Measurements from ENCODE around the gene CAMK2A.

Gene CAMK2A
- long read RNA-seq, donor 1: 0 reads
- long read RNA-seq, donor 2: 0 reads
- long read RNA-seq, donor 3: 0 reads
- long read RNA-seq, donor 4, partial matches to known transcripts: 0 of 1 reads
- long read RNA-seq, donor 4, other reads (novel, unspliced or antisense): 0 of 1 reads
- long read RNA-seq, donor 5, partial matches to known transcripts: 0 of 1 reads
- long read RNA-seq, donor 5, other reads (novel, unspliced or antisense): 0 of 1 reads
- long read RNA-seq, donor 6, partial matches to known transcripts: 0 of 1 reads
- long read RNA-seq, donor 6, other reads (novel, unspliced or antisense): 0 of 1 reads
- long read RNA-seq, donor 7: 0 reads
- long read RNA-seq, donor 8: 0 reads

DNA sequence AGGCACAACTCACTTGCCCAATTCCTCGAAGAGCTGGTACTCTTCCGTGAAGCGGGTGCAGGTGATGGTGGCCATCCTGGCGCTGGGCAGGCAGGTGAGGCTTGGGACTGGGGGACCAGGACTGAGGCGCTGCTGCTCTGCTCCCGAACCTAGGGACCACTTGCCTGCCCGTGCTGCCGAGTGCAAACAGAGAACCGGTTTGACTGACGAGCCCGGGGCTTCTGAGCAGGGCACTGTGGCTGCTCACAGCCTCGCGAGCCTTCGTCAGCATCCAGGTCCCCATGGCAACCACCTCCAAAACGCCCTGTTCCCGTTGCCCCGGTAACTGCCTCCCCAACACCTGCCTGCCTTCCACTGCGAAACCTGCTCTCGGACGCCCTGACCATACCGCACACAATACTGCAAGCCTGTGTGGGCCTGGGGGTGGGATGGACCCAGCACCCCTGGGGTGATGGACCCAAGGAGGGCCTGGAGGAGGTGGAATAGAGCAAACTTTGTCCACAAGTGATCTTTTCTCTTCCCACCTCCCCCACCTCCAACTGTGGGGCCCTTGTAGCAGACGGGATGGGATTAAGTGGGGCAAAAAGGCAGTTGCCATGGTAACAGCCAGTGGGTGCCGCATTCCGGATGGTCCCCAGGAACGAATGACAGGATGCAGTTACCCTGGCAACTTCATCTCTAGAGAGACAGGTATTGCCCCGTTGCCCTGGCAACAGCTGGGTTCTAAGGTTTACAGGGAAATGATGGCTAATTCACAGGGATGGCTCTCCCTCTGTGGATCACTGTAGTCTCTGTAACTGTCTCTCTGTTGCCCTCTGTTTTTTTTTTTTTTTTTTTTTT is at the start of gene CAMK2A:
Gene CAMK2A, minus strand, starts transcription at position 223 of the 840 bp plus-strand sequence. Its CDS starts 148 bp downstream, at position 75.
- DNase-seq: no peak

DNA sequence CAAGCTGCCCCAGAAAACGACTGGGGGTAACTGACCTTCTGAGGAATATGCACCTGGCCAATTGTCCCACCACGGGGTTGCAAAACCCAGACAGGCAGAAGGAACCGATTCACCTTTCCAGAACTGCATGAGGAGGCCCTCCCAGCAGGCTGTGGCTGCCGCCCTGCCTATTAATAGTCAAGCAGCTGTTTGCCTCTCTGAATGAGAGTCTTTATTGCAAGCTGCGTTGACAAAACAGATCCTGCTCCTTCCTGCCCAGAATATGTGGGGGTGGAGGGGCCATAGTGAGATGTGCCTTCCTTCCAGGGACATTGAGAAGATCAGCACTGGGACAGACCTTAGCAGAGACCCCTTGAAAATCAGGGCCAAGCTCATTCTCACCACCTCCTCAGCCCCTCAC is 49.6 kb upstream of the CAMK2A start:
- no peak for DNase-seq

DNA sequence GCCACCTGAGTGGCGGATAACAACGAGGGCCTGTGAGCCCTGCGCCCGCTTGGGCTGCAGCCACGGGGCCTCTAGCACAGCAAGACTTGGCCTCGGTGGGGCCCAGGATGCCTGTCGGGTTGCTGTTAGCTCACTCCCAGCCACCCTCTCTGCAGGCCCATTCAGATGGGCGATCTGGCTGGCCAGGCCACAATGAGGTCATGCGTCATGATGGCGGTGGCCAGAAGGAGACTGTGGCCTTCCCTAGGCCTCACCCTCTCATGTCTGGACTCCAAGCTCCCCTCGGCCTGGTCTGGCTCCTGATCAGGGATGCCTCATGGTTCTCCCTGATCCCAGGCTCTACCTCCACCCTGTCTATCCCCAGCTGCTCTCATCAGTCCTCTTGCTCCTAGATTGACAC is 49.0 kb upstream of the CAMK2A start:
- DNase-seq: no peak

DNA sequence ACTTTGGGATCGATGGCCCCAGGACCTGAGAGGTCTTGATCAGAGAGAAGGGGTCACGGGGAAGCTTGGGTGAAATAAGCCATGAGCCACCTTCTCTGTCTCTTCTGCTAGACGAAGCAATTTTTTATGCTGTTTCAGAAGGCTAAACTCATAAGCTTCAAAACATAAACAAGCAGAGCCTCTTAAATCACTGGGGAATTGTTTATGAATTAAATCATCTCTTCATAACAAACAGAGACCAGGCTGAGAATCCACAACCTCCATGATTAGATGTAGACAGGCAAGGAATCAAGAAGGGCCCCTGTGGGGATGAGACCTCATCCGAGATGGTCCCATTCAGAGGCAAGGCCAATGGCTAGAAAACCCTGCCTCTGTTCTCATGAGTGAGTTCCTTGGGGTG is 46.2 kb upstream of the CAMK2A start:
- no peak for DNase-seq

DNA sequence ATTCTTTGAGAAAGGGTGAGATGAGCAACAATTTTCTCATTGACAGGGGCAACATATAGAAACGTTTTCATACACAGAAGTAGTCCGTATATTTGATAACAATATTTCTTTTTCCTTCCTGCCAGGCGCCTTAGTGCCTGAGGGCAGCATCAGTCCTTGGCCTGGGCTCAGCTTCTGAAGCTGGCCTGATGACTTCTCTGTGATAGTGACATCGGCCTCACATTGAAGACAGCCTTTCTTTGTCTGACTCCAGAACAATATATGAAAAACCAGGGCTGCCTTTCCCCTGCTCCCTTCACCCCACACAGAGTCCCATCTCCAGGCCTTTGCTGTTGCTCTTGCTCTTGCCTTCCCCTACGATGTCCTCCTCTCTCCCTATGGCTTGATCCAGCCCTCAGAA is 43.8 kb upstream of the CAMK2A start:
- no peak for DNase-seq

DNA sequence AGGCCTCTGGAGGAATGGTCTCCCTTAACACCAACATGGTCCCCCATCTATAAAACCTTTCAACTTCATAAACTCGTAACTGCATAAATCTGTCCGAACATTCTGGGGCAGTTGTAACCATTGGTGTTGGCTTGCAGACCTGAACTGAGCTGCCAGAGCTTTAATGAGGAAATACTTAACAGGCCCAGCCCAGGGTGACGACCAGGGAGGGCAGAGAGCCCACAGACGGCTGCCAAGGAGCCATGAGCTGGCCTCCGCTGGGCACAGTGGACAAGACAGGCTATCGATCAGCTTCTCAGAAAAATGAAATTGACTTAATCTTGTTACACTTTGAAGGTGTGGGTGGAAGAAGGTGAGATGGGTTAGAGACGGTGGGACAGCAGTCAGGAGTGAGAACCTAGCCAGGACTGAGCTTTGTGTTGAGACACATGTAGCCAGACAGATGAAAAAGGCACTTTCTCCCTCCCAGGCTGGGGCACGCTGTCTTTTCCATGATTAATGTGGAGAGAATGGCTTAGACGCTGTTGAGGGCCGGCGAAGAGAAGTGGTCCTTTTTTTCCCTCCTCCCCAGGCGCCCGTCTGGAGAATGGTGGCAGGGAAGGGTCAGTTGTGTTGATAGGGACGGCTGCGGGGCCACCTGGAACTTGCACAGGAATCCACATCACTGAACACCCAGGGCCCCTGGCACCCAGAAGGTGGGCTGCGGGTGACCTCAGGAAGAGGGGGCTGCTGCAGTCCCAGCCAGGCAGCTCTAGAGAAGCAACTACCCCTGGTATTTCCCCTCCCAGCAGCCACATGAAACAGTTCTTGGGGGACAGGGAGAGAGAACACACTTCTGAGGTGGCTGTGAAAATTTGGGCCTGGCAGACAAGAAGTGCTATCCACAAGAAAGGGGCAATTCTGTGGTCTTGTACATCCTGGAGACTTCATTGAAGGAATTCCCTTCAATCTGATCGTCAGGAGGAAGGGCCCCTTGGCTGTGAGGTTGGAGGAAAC is 40.6 kb upstream of the CAMK2A start:
- no peak for DNase-seq

DNA sequence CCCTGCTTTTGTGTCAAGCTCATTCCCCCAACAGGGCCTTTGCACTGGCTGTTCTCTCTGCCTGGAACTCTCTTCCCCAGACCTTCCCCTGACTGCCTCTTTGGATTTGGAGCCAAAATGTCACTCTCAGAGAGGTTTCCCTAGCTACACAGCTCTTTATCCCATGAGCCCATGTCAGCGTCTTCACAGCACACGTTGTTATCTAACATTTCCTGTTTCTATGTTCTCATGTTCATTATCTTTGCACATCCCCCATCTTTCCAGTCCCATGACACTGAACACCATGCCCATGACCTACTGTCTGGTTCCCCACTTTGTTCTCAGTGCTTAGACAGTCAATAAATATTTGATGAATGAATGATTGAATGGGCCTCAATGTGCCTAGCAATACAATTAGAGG is 39.5 kb upstream of the CAMK2A start:
- DNase-seq: no peak

DNA sequence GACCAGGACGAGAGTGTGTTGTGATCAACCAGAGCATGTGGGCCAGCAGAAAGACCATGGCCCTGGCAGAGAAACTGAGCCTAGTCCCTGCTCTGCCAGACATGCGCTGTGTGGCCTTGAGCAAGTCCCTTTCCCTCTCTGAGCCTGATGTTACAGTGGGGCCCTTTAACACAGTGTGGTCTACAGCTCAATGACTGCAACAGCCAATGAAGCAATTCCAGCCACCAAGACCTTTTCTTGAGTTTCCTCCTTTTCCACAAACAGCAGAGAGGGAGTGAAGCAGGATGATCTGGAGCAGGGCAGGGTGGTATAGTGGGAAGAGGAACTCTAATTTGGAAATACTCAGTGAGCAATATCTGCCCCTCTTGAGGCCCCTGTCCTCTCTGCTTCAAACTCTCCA is 38.9 kb upstream of the CAMK2A start:
- no peak for DNase-seq

DNA sequence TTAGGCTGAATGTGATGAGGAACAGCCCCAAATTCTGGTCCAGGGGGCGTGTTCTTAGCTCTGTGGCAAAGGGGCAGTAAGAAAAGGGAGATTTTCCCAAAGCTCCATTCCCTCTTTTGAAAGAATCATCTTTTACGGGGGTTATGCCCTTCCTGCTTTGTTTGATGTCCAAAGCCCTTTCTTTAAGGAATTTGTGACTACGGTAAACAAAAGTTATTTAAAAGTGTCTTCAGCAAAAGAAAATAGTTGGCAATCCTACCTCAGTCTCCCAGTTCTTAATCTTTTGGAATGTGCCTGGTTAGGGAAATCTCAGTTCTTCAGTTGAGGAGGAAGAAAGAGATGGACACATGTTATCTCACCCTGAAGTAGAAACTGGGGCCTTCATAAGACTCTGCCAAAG is 37.6 kb upstream of the CAMK2A start:
- no peak for DNase-seq

DNA sequence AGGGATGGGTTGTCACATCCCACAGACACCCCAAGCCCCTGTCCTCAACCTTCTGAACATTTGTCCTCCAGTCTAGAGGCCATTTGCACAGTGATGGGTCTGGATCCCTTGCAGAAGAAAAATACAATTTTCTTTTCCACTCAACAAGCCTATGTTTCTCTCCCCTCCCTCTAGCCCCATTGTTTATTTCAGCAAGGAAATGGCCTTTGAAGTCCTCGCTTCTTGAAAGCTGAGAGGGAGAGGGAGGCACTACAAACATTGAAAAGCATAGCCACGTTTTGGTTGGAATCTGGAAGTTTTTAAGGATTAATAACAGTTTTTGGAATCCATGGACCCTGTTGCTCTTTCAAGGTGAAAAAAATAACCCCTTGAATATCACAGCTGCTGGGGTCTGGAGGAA is 37.1 kb upstream of the CAMK2A start:
- no peak for DNase-seq

DNA sequence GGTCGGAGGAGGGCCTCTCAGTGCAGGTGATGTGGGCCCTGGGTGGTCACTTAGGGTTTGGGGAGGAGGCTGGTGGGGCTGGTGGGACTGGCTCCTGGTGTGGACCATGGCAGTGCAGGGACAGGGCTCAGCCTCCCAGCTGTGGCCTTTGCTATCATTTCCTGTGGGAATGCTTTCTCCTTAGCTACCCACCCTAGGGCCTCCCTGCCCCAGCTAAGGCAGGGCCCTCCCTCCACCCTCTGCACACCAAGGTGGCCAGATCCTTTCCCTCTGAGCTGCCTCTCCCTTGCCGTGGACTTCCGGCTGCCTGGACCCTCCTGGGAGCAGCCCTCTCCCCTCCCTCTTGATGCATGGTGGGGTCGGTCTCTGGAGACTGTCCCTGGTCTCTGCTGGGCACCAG is 35.9 kb upstream of the CAMK2A start:
- DNase-seq: no peak

DNA sequence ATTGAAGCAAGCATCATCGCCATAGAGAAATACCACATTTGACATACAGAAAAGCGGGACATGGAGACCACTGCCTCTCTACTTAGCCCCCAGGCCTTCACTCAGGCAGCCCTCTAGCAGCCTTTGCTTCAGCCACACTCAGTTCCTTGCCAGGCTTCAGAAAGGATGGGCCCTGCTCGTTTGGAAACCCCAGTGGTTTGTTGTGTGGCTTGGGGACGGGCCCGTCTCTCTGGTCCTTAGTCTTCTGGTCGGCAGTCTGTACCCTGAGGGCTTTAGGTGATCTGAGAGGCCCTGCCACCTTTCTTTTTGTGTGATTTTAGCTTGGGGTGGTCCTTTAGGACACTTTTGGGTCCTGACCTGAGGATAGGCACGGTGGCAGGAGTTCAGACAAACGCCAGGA is 34.2 kb upstream of the CAMK2A start:
- no peak for DNase-seq

DNA sequence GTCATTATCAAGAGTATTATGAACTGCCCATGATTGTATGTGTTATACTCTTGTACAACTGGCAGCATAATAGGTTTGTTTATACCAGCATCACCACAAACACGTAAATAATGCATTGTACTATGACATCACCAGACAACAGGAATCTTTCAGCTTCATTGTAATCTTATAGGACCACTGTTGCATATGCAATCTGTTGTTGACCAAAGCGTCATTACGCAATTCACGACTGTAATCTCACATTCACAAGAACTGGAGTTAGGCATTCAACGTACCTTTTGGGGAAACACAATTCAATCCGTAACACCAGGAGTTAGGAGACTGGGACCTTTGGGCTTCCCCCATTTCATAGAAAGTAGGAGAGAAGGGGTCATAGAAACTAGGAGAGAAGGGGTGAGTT is 33.5 kb upstream of the CAMK2A start:
- no peak for DNase-seq

DNA sequence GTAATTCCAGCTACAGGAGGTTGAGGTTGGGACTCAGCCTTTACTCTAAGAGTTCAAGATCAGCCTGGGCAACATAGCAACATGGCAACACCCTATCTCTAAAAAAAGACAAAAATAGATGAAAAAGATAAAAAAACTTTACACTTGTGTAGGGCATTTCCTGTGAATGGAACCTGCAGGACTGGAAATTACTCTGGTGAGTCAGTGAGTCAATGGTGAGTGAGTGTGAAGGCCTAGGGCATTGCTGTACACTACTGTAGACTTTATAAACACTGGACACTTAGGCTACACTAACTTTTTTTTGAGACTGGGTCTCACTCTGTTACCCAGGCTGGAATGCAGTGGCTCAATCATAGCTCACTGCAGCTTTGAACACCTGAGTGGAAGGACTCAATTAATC is 32.6 kb upstream of the CAMK2A start:
- no peak for DNase-seq

DNA sequence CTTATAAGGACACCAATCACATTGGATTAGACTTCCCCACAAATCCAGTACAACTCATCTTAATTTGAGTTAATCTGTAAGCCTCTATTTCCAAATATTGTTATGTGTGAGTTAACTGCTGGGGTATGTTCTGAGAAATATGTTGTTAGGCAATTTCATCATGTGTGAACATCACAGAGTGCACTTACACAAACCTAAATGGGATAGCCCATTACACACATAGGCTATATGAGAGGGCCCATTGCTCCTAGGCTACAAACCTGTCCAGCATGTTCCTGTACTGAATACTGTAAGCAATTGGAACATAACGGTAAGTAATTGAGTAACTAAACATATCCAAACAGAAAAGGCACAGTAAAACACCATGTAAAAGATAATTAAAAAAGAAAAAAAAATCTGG is 32.2 kb upstream of the CAMK2A start:
- no peak for DNase-seq

DNA sequence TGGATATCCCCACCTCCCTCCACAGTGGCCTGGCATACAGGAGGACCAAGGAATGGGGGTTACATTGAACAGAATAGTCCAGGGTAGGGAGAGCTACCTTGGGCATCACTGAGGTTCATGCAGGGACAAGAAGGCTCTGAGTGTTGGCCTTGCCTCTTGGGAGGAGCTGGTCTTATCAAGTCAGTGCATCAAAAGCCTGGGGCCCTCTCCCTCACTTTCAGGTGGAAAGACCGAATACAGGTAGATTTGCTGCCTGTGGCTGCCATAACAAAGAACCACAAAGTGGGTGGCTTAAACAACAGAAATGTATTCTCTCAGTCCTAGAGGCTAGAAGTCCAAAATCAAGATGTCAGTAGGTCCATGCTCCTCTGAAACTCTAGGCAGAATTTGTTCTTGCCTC is 31.6 kb upstream of the CAMK2A start:
- no peak for DNase-seq

DNA sequence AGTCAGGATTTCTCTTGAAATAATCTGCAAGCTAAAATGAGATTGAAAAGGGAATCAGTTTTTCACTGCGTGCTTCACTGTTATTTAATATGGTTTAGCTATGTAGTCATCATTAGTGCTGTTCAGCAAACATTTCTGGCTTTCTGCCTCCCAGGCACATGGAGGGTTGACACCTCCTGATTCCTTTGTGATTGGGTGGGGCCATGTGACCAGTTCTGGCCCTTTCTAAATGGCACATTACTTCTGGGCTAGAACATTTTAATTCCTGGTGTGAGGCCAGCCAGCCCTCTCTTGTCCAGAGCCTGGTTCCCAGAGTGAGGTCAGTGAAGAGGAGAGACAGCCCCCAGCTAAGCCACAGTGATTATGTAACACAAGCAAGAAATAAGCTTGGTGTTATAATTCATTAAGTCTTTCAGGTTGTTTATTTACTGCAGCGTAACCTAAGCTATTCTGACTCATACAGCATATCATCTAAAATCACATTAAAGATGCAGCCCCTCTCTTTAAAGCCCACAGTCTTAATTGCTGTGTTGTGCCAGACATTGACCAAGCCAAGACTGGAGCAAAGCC is 30.6 kb upstream of the CAMK2A start:
- DNase-seq: peak; percentile 44

DNA sequence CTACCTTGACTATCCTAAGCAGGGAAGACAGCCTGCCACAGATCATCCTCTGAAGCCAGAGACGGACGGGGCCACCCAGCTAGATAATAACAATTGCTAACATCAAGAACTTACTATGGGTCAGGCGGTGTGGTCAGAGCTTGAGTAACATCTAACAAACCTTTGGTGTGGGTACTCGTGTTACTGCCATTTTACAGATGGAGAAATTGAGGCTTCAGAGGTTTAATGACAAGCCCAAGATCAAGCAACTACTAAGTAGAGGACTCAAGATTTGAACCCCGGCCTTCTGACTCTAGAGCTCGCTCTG is 29.9 kb upstream of the CAMK2A start:
- DNase-seq: no peak

DNA sequence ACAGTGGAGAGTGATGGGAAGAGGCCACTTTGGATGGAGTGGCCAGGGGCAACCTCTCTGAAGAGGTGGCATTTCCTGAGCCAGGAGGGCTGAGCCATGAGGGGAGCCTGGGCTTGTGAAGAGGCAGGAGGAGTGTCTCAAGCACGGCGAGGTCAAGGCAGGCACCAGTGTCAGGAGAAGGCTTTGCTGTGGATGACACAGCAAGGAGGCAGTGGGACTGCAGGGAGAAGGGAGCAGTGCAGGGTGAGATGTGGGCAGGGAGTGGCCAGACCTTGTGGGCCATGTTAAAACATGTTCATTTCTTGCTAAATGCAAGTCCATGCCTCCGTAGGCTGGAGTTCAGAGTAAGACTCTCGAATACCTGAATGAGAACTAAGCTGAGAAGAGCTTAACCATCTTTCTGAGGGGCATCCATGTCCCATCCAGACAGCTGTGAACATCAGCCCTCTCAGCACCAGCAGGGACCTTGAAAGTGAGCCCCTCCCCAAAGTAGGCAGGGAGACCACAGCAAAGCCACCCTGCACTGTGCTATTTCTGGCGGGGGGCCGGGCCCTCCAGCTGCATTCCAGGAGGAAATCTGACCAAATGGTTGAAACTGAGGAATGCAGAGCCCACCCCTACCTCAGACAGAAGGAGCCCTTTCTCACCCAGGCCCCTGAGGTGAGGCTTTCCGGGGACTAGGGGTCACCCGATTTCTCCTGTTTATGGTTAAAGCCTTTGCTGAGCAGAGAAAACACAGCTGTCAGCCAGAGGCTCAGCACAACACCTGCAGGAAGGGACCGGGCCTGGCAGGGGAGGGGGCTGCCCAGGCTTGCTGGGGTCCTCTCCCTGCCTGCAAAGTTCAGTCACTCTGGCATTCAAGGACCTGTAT is 29.3 kb upstream of the CAMK2A start:
- no peak for DNase-seq

DNA sequence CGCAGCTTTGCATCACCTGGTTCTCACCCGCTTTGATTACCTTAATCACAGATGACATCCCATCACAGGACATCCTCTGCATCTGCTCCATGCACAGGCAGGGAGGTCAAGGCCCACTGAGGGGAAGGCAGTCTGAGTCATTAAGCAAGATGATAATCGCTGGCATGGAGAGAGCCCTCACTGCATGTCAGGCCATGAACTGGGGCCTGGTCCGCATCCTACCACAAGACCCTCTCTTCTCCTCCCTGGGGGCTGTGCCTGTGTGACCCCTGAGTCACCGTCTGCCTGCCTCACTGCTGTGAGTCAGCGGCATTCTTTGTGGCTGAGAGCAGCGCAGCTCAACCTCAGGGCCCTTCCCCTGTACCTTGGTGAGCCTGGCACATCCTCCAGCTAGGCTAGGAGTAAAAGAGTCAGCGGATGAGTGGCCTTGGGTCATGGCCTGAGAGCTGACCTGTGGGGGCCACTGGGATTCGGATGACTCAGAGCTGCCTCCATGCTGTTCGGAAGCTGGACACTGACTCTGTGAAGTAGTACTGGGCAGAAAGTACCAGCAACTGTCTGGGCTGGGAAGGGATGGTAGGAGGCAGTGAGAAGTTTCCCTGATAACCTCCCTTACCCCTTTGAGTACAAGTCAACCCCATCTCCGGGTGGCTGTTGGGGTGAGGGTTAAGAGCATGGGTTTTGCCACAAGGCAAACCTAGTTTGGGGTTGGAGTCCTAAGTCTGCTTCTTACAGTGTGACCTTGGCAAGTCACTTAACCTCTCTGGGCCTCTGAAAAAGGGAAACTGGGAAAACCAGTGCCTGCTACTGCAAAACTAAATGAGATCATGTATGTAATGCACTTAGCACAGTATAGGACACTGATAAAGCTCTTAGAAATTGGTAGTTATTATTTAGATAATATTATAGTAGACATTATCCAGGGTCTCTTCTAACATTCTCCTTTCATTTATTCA is 27.8 kb upstream of the CAMK2A start:
- no peak for DNase-seq

Data from right kidney (tissue), 9 donors.